ENCODE measurements around the gene SND1.

Gene SND1

DNA sequence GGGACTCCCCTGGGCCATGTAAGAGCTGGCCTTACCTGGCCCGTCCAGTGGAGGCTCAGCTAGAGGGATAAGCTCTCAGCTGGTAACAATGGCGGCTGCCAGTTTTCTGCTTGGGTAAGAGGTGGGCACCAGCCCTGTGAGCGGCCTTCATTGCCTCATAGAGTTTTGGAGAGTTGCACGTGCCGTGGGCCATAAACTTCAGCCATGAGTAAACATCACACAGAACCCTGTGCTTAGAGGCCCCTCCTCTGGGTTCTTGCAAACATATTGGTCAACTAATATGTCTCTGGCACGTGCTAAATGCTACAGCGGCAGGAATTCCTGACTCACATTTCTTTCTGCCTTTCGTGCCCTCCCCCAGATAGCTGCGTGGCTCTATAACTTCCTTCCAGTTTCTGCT is 485.2 kb downstream of the SND1 start:
- no peak overlapping the region for H3K4me3 ChIP-seq (ENCODE audit: low read depth, low read length)
- TF ChIP-seq, protein P1, sequence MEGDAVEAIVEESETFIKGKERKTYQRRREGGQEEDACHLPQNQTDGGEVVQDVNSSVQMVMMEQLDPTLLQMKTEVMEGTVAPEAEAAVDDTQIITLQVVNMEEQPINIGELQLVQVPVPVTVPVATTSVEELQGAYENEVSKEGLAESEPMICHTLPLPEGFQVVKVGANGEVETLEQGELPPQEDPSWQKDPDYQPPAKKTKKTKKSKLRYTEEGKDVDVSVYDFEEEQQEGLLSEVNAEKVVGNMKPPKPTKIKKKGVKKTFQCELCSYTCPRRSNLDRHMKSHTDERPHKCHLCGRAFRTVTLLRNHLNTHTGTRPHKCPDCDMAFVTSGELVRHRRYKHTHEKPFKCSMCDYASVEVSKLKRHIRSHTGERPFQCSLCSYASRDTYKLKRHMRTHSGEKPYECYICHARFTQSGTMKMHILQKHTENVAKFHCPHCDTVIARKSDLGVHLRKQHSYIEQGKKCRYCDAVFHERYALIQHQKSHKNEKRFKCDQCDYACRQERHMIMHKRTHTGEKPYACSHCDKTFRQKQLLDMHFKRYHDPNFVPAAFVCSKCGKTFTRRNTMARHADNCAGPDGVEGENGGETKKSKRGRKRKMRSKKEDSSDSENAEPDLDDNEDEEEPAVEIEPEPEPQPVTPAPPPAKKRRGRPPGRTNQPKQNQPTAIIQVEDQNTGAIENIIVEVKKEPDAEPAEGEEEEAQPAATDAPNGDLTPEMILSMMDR (IDR thresholded peaks at IDR 0.05; ENCODE audit: low read depth, low read length): no peak

DNA sequence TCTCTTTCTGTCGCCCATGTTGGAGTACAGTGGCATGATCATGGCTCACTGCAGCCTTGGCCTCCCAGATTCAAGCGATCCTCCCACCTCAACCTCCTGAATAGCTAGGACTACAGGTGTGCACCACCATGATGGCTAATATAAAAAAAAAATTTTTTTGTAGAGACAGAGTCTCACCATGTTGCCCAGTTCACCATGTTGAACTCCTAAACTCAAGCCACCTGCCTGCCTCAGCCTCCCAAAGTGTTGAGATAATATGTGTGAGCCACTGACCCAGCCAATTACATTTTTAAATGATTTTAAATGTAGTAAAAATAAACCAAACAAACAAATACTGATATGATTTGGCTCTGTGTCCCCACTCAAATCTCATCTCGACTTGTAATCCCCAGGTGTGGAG is 487.4 kb downstream of the SND1 start:
- no peak overlapping the region for H3K4me3 ChIP-seq (ENCODE audit: low read depth, low read length)
- TF ChIP-seq, protein P1 (IDR thresholded peaks at IDR 0.05; ENCODE audit: low read depth, low read length): no peak

- H3K4me3 ChIP-seq (ENCODE audit: low read depth, low read length): no peak overlapping the region
- TF ChIP-seq, protein P1 (IDR thresholded peaks at IDR 0.05; ENCODE audit: low read depth, low read length): no peak
Observed at GRCh38 chr7:128141683-128142195, 489.7 kb downstream of the SND1 start.
